Inflammatory macrophage treated with lipopolysaccharide for 4 hours (primary cell): ENCODE results near the gene NRG3.
A peak's percentile ranks its signal among the peaks of the same experiment; 100 is the strongest.
"Not testable (repeated sequence)": the region's sequence is repeated elsewhere in the genome, so short reads cannot be mapped to it uniquely, and the experiment has no call there.

Experiments used
- DNase-seq: peaks from one replicate; pipeline ENCODE4 v3.0.0-alpha.2; 2020

The NRG3 gene

GRCh38 chr10:82942286-82943099, 1067.5 kb downstream of the NRG3 start:
- DNase-seq, result peak; percentile 7

GRCh38 chr10:82943142-82943541, 1068.1 kb downstream of the NRG3 start:
- no peak for DNase-seq

GRCh38 chr10:82949816-82950575, 1075.0 kb downstream of the NRG3 start:
- DNase-seq, result no peak

GRCh38 chr10:82953331-82953730, 1078.3 kb downstream of the NRG3 start:
- DNase-seq, result no peak

GRCh38 chr10:82953909-82954308, 1078.9 kb downstream of the NRG3 start:
- no peak for DNase-seq

- DNase-seq, result not testable (repeated sequence)
Observed at GRCh38 chr10:82960421-82961060, 1085.5 kb downstream of the NRG3 start.

- DNase-seq, result no peak
Observed at GRCh38 chr10:82961864-82962263, 1086.9 kb downstream of the NRG3 start.

- no peak for DNase-seq
Observed at GRCh38 chr10:82966130-82966529, 1091.1 kb downstream of the NRG3 start.

GRCh38 chr10:82968533-82968932, 1093.5 kb downstream of the NRG3 start:
- DNase-seq, result no peak

- DNase-seq, result no peak
Observed at GRCh38 chr10:82969405-82969804, 1094.4 kb downstream of the NRG3 start.

- no peak for DNase-seq
Observed at GRCh38 chr10:82980321-82980720, 1105.3 kb downstream of the NRG3 start.

- DNase-seq, result no peak
Observed at GRCh38 chr10:82981137-82981723, 1106.2 kb downstream of the NRG3 start.

GRCh38 chr10:82982110-82982608, 1107.2 kb downstream of the NRG3 start:
- no peak for DNase-seq

- DNase-seq, result no peak
Observed at GRCh38 chr10:82986216-82986615, 1111.2 kb downstream of the NRG3 start.

- DNase-seq, result not testable (repeated sequence)
Observed at GRCh38 chr10:83006479-83006878, 1131.5 kb downstream of the NRG3 start.

GRCh38 chr10:83007510-83007909, 1132.5 kb downstream of the NRG3 start:
- DNase-seq, result no peak

GRCh38 chr10:83012866-83013265, 1137.9 kb downstream of the NRG3 start:
- DNase-seq, result no peak

GRCh38 chr10:83017076-83017867, 1142.3 kb downstream of the NRG3 start:
- DNase-seq, result no peak

GRCh38 chr10:83023662-83024061, 1148.7 kb downstream of the NRG3 start:
- no peak for DNase-seq
